Ovary (tissue), 9 donors: ENCODE results near the gene C15orf62. TPM values are rescaled to one million over a fixed set of nuclear protein-coding genes. Genes with fewer than 3 reads are reported as not detected.

ENCODE experiments used
- DNase-seq, 5 donors: peaks; one replicate each; pipeline ENCODE4 v3.0.0-alpha.2; 2019 to 2020
- H3K27ac ChIP-seq, 2 donors: fragments of 200-600 bp; one replicate each; pipeline versions ENCODE4 v1.5.1 to v1.8.0; 2019 to 2022
- H3K27me3 ChIP-seq: fragments of 200-600 bp; one replicate; pipeline ENCODE4 v1.8.0; 2022
- H3K36me3 ChIP-seq: fragments of 200-600 bp; sonication (generic); one replicate; pipeline ENCODE4 v1.5.1; 2019
- H3K4me1 ChIP-seq: one replicate; pipeline ENCODE4 v1.8.1; 2013; ENCODE audit warnings: mild to moderate bottlenecking, moderate library complexity; ENCODE audit not compliant: insufficient read depth
- H3K4me3 ChIP-seq: fragments of 200-600 bp; sonication (generic); one replicate; pipeline ENCODE4 v1.5.1; 2017
- H3K9me3 ChIP-seq, 2 donors: fragments of 200-600 bp in 1 of 2; sonication (generic) in 1 of 2; one replicate each; pipeline versions ENCODE4 v1.5.1 to v1.8.1; 2013 to 2019; ENCODE audit warnings: mild to moderate bottlenecking in 1 of 2, moderate library complexity in 1 of 2
- CTCF ChIP-seq, 3 donors: fragments of 450-650 bp in 2 of 3; fragments of 200-600 bp in 1 of 3; IDR thresholded peaks; one replicate each; pipeline versions ENCODE4 v1.5.1 to v1.8.0; 2016 to 2022; ENCODE audit warnings: antibody characterized with exemption in 3 of 3, mild to moderate bottlenecking in 1 of 3
- EP300 ChIP-seq: sonication (generic); formaldehyde crosslinking; IDR thresholded peaks from one replicate; pipeline ENCODE4 v1.6.1; 2017; ENCODE audit warnings: antibody characterized with exemption
- POLR2A ChIP-seq: fragments of 450-650 bp; IDR thresholded peaks from one replicate; pipeline ENCODE4 v1.6.1; 2017; ENCODE audit warnings: antibody characterized with exemption, mild to moderate bottlenecking, moderate library complexity
- WGBS, 3 donors: extraction: QIAGEN DNeasy Blood & Tissue Kit in 1 of 3; methylation state at CpG; one replicate each; pipeline versions ENCODE4 v1.1.5 to v1.1.7; 2013 to 2017; 5-methylcytosine and 5-hydroxymethylcytosine counted together
- intact Hi-C, 4 donors: fragments of 100-400 bp; cut with DNase I; formaldehyde crosslinking; loops; one replicate each; pipeline versions ENCODE4 v1.11.0 to v1.15.1; 2022 to 2023
- polyA plus RNA-seq, 2 donors: library from polyadenylated mRNA; stranded (reverse); fragments of 200-250 nt in 1 of 2; fragments of 350-450 nt in 1 of 2; fragmentation: Illumina TruSeq in 1 of 2; extraction: RNeasy Lipid Tissue Mini Kit (QIAGEN cat#74804) in 1 of 2; gene quantifications; one replicate each; pipeline ENCODE4 v1.2.3, GENCODE V29; 2013 to 2014
- total RNA-seq, 7 donors: library from RNA; depleted of rRNA in 2 of 7; stranded (reverse); fragments of >200 nt in 2 of 7; fragmentation: NEBNext Ultra II Directional in 3 of 7; extraction: Animal tissue kit (Norgen Biotek cat#: 25700) in 3 of 7; gene quantifications; one replicate each; pipeline versions ENCODE4 v1.1.0 to v1.2.4, GENCODE V29; 2016 to 2023
- donor health status: DM: no; HTN: no; CAD: no; lungs with moderate emphysema.
- donor health status: DM: no; HTN: no; CAD: no.
- donor health status: Bipolar disorder and iron deficiency.
- donor health status: DM: yes; HTN: yes; CAD: no.
- donor health status: DM: no; HTN: no; CAD: no.
- donor health status: DM: yes; HTN: yes; CAD: no.

C15orf62 gene
- total and polyA plus RNA-seq, 9 donors = 0.33 to 1.2 (median 0.67) TPM

- H3K4me3 ChIP-seq = no peak overlapping the region
- intact Hi-C loops = no loop called here
- H3K4me1 ChIP-seq = peaks cover 13% of the 10 kb centered on the region
- TF ChIP-seq EP300 = no peak
- no peak for TF ChIP-seq POLR2A
- no peak for TF ChIP-seq CTCF (IDR thresholded peaks at IDR 0.05)
- H3K27me3 ChIP-seq = no peaks in the 10 kb centered on the region
- H3K36me3 ChIP-seq = no peaks in the 10 kb centered on the region
- H3K9me3 ChIP-seq = no peaks in the 10 kb centered on the region
- DNase-seq = no peak
- 55 to 64% (median 60%) methylated on average over 6 of the region's 6 CpGs for WGBS, 3 donors
- H3K27ac ChIP-seq = no peak overlapping the region
These were observed 18.2 kb downstream of the C15orf62 start for GRCh38 chr15:40787991-40788390.

DNA sequence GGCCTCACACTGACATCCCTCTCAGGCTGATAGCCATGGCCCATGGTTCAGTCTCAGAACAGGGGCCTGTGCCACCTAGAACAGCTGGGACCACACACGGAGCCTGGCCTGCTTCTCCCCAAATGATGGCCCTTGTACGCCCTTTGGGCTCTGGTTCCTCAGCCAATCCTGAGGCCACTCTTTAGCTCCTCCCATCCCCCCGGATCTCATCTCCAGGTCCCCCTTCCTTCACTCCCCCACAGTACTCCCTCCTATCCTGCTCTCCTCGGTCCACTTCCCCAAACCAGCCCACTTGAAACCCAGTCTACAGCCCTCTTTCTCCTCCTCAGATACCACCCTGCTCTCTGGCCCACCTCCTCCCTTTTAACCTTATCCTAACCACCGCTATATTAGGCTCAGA lies 19.3 kb downstream of the C15orf62 start:
- WGBS, 3 donors = 55 to 67% (median 64%) methylated on average over 5 of the region's 5 CpGs
- no peak for DNase-seq

DNA sequence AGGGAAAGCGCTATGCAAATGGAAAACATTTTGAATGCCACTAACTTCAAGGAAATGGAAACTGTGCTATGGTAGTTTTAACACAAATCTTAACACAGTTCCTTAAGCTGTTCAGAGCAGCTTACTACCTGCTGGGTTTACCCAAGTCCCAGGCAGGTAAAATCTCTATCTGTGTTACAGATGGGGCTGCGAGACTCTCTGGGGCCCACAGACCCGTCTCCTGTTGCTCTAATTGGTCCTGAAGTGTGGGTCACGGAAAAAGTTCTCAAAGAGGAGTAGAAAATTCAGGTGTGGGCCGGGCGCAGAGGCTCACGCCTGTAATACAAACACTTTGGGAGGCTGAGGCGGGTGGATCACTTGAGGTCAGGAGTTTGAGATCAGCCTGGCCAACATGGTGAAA lies 20.2 kb downstream of the C15orf62 start:
- WGBS, 3 donors = 95 to 99% (median 96%) methylated on average over 8 of the region's 8 CpGs
- no peak for DNase-seq
- H3K27me3 ChIP-seq = no peaks in the 10 kb centered on the region

More for the DNA sequence above, 19.3 kb downstream of the C15orf62 start:
- Histone ChIP-seq H3K36me3 (no peaks in the 10 kb centered on the region), H3K4me3 (no peak overlapping the region), H3K4me1 (peaks cover 13% of the 10 kb centered on the region), H3K27me3 (no peaks in the 10 kb centered on the region), H3K9me3 (no peaks in the 10 kb centered on the region), H3K27ac (no peak overlapping the region)
- intact Hi-C loops = no loop called here
- TF ChIP-seq POLR2A (no peak), CTCF (IDR thresholded peaks at IDR 0.05) (no peak), EP300 (no peak)

DNA sequence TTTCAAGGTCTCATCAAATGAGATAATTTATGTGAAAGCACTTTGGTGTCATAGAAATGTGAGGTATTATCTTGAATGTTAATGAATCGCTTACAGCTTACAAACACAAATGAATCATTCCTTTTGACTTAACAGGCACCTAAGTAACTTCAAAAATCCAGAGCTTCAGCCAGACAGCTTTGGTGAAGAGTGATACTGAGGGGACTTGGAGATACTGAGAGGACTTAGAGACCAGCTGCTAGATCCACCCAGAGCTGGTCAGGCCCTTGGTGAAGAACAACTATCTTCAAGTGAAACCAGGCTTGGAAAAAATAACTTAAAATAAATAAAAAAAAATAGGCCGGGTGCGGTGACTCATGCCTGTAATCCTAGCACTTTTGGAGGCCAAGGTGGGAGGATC lies 20.9 kb downstream of the C15orf62 start:
- Histone ChIP-seq H3K27ac (no peak overlapping the region), H3K4me3 (no peak overlapping the region), H3K9me3 (no peaks in the 10 kb centered on the region), H3K36me3 (no peaks in the 10 kb centered on the region), H3K4me1 (peaks cover 10% of the 10 kb centered on the region), H3K27me3 (no peaks in the 10 kb centered on the region)
- no peak for DNase-seq
- 56 to 80% (median 62%) methylated on average over 3 of the region's 3 CpGs for WGBS, 3 donors
- TF ChIP-seq EP300 (no peak), CTCF (IDR thresholded peaks at IDR 0.05) (no peak), POLR2A (no peak)
- intact Hi-C loops = no loop called here

More for the DNA sequence above, 20.2 kb downstream of the C15orf62 start:
- H3K36me3 ChIP-seq = no peaks in the 10 kb centered on the region
- intact Hi-C loops = no loop called here
- no peak overlapping the region for H3K27ac ChIP-seq
- H3K4me3 ChIP-seq = no peak overlapping the region
- TF ChIP-seq POLR2A = no peak
- TF ChIP-seq EP300 = no peak
- no peak for TF ChIP-seq CTCF (IDR thresholded peaks at IDR 0.05)
- no peaks in the 10 kb centered on the region for H3K9me3 ChIP-seq
- peaks cover 12% of the 10 kb centered on the region for H3K4me1 ChIP-seq
